H1 (cell line): ENCODE data around the gene FANCE. TPM values are rescaled to one million over a fixed set of nuclear protein-coding genes. Genes with fewer than 3 reads are reported as not detected.

ENCODE experiments used
- HDAC2 ChIP-seq, 2 experiments: fragments of 300-600 bp in 1 of 2; sonication (generic) in 1 of 2; IDR thresholded peaks; 2 replicates each; pipeline ENCODE4 v1.6.1; 2011 to 2012; ENCODE audit warnings: low read depth in 2 of 2, low read length in 2 of 2, mild to moderate bottlenecking in 2 of 2, moderate library complexity in 2 of 2, borderline replicate concordance in 1 of 2, inconsistent platforms in 1 of 2
- MAFK ChIP-seq: IDR thresholded peaks from 2 replicates; pipeline ENCODE4 v1.6.1; 2012; ENCODE audit warnings: low read depth, mild to moderate bottlenecking, improper control_type of control experiment, low read length
- NRF1 ChIP-seq: IDR thresholded peaks from 2 replicates; pipeline ENCODE4 v1.6.1; 2011; ENCODE audit warnings: mild to moderate bottlenecking, low read depth, low read length, improper control_type of control experiment
- RFX5 ChIP-seq: IDR thresholded peaks from 2 replicates; pipeline ENCODE4 v1.6.1; 2011; ENCODE audit warnings: low read depth, low read length, improper control_type of control experiment, borderline replicate concordance
- SAP30 ChIP-seq: fragments of 300-600 bp; sonication (generic); IDR thresholded peaks from 2 replicates; pipeline ENCODE4 v1.7.1; 2012; ENCODE audit warnings: low read length, moderate library complexity, mild to moderate bottlenecking, inconsistent platforms; ENCODE audit not compliant: insufficient read depth, insufficient replicate concordance
- SIN3A ChIP-seq, 2 experiments: IDR thresholded peaks in 1 of 2; conservative IDR thresholded peaks in 1 of 2; 2 replicates each; pipeline ENCODE4 v1.6.1; 2011 to 2012; ENCODE audit warnings: low read length in 2 of 2, improper control_type of control experiment in 1 of 2, low read depth in 1 of 2, mild to moderate bottlenecking in 1 of 2
- SIX5 ChIP-seq: IDR thresholded peaks from 2 replicates; pipeline ENCODE4 v1.6.1; 2011; ENCODE audit warnings: mild to moderate bottlenecking, low read depth, low read length
- polyA plus RNA-seq, 7 experiments: library from polyadenylated mRNA; depleted of rRNA in 3 of 7; stranded (reverse) in 5 of 7; unstranded in 2 of 7; fragments of >200 nt in 5 of 7; fragments of 200-250 nt in 2 of 7; gene quantifications; 1 replicate in 5 of 7; 2 replicates in 1 of 7; 4 replicates in 1 of 7; pipeline versions ENCODE4 v1.2.1 to v1.2.3, GENCODE V29; 2011 to 2013; ENCODE audit warnings: missing spikeins in 2 of 7, mixed read lengths in 2 of 7
- total RNA-seq: library from RNA; stranded (reverse); fragmentation: NEBNext Ultra II Directional; extraction: Animal tissue kit (Norgen Biotek cat#: 25700); gene quantifications from 2 replicates; pipeline ENCODE4 v1.2.1, GENCODE V29; 2021
- TF ChIP-seq, protein P1 (sequence below), 3 experiments: IDR thresholded peaks; 1 replicate in 2 of 3; 2 replicates in 1 of 3; pipeline versions ENCODE4 v1.5.1 to v1.6.1; 2011; ENCODE audit warnings: low read length in 3 of 3, mild to moderate bottlenecking in 3 of 3, inconsistent platforms in 2 of 3, low read depth in 1 of 3, moderate library complexity in 1 of 3; ENCODE audit not compliant: insufficient read depth in 1 of 3; ENCODE audit errors: control extremely low read depth in 1 of 3

The FANCE gene
- total and polyA plus RNA-seq, 2 of the 8 experiments (the other 6 are each of a cell fraction or from before 2014, with no cell fraction given), result 16.1 to 17.0 TPM

DNA sequence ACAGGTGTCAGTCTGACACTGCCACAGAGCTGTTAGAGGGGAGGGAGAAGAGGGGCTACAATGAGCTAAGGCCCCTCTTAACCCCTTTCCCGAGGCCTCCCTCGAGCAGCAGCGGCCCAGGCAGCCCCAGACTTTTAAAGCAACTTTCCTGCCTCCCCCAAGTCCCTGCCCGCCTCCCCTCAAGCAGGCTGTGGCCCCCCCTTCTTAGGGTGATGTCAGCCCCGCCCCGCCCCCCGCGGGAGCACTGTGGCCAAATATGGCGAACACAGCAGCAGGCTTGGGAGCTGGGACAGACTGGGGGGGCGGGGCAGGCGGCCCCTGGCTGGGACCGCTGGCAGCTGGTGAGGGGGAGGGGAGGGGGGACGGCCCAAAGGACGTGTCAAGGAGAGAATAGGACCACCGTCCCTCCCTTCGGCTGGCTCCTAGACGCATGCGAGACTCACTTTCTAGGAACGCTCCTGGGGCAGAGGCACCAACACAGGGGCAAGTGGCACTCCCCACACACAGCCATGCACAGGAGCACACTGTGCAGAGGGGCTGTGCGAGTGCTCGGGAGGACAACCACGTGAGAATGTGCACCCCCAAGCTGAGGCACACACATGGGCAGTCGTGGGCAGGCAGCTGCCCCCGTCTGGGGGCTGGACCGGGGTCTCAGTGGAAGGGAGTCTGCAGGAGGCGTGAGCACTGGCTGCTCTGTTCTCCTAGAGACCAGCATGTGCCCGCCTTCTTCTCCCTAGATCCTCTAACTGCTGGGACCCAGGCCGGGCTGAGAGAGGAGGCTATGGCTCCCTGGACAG, 38.1 kb downstream of the FANCE start (continued):
- TF ChIP-seq, protein P1, sequence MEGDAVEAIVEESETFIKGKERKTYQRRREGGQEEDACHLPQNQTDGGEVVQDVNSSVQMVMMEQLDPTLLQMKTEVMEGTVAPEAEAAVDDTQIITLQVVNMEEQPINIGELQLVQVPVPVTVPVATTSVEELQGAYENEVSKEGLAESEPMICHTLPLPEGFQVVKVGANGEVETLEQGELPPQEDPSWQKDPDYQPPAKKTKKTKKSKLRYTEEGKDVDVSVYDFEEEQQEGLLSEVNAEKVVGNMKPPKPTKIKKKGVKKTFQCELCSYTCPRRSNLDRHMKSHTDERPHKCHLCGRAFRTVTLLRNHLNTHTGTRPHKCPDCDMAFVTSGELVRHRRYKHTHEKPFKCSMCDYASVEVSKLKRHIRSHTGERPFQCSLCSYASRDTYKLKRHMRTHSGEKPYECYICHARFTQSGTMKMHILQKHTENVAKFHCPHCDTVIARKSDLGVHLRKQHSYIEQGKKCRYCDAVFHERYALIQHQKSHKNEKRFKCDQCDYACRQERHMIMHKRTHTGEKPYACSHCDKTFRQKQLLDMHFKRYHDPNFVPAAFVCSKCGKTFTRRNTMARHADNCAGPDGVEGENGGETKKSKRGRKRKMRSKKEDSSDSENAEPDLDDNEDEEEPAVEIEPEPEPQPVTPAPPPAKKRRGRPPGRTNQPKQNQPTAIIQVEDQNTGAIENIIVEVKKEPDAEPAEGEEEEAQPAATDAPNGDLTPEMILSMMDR (IDR thresholded peaks at IDR 0.05; ENCODE audit: control extremely low read depth in 1 of 3, insufficient read depth in 1 of 3, low read depth in 1 of 3, low read length in 3 of 3), result no peak
- no peak for TF ChIP-seq SAP30
- 0 out of 4 replicates have a peak, but pooled peaks of 1 of the 2 experiments have one; percentile 58 for TF ChIP-seq HDAC2 (IDR thresholded peaks at IDR 0.05; ENCODE audit: borderline replicate concordance in 1 of 2, low read depth in 2 of 2, low read length in 2 of 2)
- TF ChIP-seq NRF1, result no peak
- TF ChIP-seq SIX5, result no peak
- no peak for TF ChIP-seq MAFK
- TF ChIP-seq SIN3A (conservative IDR thresholded peaks at IDR 0.05 in 1 of 2, IDR thresholded peaks at IDR 0.05 in 1 of 2; ENCODE audit: low read depth in 1 of 2, low read length in 2 of 2), result 0 out of 4 replicates have a peak, but pooled peaks have one; percentile 44 to 51
- no peak for TF ChIP-seq RFX5
